Skeletal muscle tissue (tissue), 4 donors: ENCODE measurements around the gene PDE5A. TPM values are rescaled to one million over a fixed set of nuclear protein-coding genes. Genes with fewer than 3 reads are reported as not detected.

Source experiments
- H3K27ac ChIP-seq: one replicate; pipeline ENCODE4 v1.7.0; 2013; ENCODE audit warnings: mild to moderate bottlenecking, low read depth, low read length, inconsistent platforms
- H3K27me3 ChIP-seq, 3 donors: one replicate each; pipeline ENCODE4 v1.7.0; 2013; ENCODE audit warnings: low read length in 3 of 3; ENCODE audit not compliant: control insufficient read depth in 3 of 3, insufficient read depth in 3 of 3
- H3K36me3 ChIP-seq, 3 donors: one replicate each; pipeline ENCODE4 v1.7.0; 2013; ENCODE audit warnings: low read length in 3 of 3; ENCODE audit not compliant: control insufficient read depth in 3 of 3, insufficient read depth in 3 of 3
- H3K4me1 ChIP-seq, 3 donors: one replicate each; pipeline ENCODE4 v1.7.0; 2013; ENCODE audit warnings: low read length in 3 of 3, mild to moderate bottlenecking in 3 of 3; ENCODE audit not compliant: control insufficient read depth in 3 of 3, insufficient read depth in 3 of 3
- H3K4me3 ChIP-seq, 3 donors: one replicate each; pipeline ENCODE4 v1.7.0; 2013; ENCODE audit warnings: low read length in 3 of 3
- H3K9ac ChIP-seq, 3 donors: one replicate each; pipeline ENCODE4 v1.7.0; 2013; ENCODE audit warnings: low read length in 3 of 3, mild to moderate bottlenecking in 3 of 3, moderate library complexity in 2 of 3, low read depth in 1 of 3
- H3K9me3 ChIP-seq, 3 donors: one replicate each; pipeline ENCODE4 v1.7.0; 2013; ENCODE audit warnings: low read length in 3 of 3; ENCODE audit not compliant: control insufficient read depth in 3 of 3
- total RNA-seq: library from RNA; depleted of rRNA; stranded (reverse); fragments of >200 nt; gene quantifications from one replicate; pipeline ENCODE4 v1.2.3, GENCODE V29; 2014
- donor health status: Osteomylitis.

The PDE5A gene
- total RNA-seq, 1 donor from 2014 or later: 27.7 TPM

DNA sequence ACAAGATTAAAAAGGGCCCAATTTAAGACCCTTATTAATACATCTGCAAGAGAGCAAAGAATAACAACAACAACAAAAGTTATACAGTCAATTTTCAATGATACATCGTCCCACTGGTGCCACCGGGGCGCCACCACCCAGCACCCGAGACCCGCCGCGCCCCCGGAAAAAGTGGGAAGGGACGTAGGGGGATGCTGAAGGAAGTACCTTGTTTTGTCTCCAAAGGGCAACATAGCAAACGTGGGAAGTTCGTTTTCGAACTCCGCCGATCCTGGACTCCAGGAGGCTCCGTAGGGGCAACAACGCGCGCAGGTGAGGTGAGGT lies 1.7 kb downstream of the PDE5A start:
- H3K27ac ChIP-seq: peak overlapping the region; percentile 82
- peak overlapping the region; percentile 80 to 94 (median 84) for H3K4me3 ChIP-seq
- H3K27me3 ChIP-seq: no peaks in the 10 kb centered on the region
- H3K9me3 ChIP-seq: no peaks in the 10 kb centered on the region
- peaks cover 0 to 20% (median 9%) of the 10 kb centered on the region in 3 donors for H3K4me1 ChIP-seq
- peak overlapping the region; percentile 84 to 88 (median 85) for H3K9ac ChIP-seq
- no peaks in the 10 kb centered on the region for H3K36me3 ChIP-seq

DNA sequence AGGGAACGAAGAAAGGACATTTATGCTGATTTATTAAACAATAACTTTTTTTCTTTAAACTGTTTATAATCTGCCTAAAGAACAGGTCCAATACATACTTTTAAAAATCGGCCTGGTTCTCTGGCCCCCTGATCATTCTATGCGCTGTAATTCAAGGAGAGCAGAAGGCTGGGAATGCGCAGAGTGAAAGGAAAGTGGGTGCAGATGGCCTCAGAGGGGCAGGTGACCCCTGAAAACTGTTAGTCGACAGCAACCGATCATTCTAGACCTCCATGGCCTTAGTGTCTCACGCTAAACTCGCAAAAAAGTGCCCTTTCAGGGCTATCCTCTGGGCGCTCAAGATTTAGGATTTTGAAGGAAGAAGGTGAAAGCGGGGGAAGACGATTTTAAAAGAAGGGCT lies 2.2 kb downstream of the PDE5A start:
- Histone ChIP-seq H3K4me1 (peaks cover 0 to 20% (median 9%) of the 10 kb centered on the region in 3 donors), H3K27ac (peak overlapping the region; percentile 82), H3K27me3 (no peaks in the 10 kb centered on the region), H3K9me3 (no peaks in the 10 kb centered on the region), H3K9ac (peak overlapping the region; percentile 84 to 88 (median 85)), H3K36me3 (no peaks in the 10 kb centered on the region), H3K4me3 (peak overlapping the region; percentile 80 to 94 (median 84))

DNA sequence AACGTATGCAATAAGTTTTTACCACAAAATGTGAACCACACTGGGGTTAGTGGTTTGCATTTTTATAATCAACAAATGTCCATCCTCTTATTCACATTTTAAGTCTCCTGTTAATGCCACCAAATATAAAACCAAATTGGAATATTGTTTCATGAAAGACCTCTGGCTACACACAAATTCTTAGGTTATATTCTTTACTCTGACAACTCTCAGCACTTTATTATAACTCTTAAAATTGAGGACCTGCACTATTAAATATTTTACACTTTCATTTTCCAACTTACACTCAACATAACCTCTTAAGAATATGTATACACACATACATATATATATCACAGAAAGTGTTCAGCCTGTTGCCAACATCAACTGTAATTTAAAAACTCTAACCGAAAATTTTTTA lies 2.8 kb downstream of the PDE5A start:
- H3K9me3 ChIP-seq: no peaks in the 10 kb centered on the region
- peak overlapping the region in 1 of 3 donors; percentile 41 for H3K4me3 ChIP-seq
- peak overlapping the region; percentile 10 to 85 (median 84) for H3K9ac ChIP-seq
- peaks cover 0 to 20% (median 9%) of the 10 kb centered on the region in 3 donors for H3K4me1 ChIP-seq
- no peaks in the 10 kb centered on the region for H3K27me3 ChIP-seq
- H3K36me3 ChIP-seq: no peaks in the 10 kb centered on the region
- peak overlapping the region; percentile 82 for H3K27ac ChIP-seq

- Histone ChIP-seq H3K4me1 (peaks cover 0 to 17% (median 7%) of the 10 kb centered on the region in 3 donors), H3K27ac (no peak overlapping the region), H3K36me3 (no peaks in the 10 kb centered on the region), H3K9ac (peak overlapping the region in 1 of 3 donors; percentile 17), H3K9me3 (no peaks in the 10 kb centered on the region), H3K4me3 (peak overlapping the region in 2 of 3 donors; percentile 14 to 46), H3K27me3 (no peaks in the 10 kb centered on the region)
Observed at GRCh38 chr4:119624356-119624755, 4.2 kb downstream of the PDE5A start.

DNA sequence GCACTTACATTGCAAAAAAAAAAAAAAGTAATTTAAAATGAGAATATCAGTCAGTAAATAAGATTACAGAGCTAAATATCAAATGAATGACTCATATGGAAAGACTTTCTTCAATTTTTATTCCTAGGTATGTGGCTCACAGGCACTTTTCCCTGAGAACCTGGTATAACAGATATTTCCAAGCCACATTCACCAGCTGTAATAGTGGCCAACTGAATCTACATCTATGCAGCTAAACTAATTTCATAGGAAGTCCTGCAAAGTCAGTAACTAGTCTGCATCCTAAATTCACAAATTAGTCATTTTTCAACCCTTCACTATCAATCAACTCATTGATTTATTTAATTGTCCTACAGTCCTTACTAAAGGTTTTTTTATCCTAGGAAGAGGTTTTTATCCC lies 5.6 kb downstream of the PDE5A start:
- Histone ChIP-seq H3K9ac (no peak overlapping the region), H3K4me3 (no peak overlapping the region), H3K36me3 (no peaks in the 10 kb centered on the region), H3K27me3 (no peaks in the 10 kb centered on the region), H3K27ac (no peak overlapping the region), H3K9me3 (no peaks in the 10 kb centered on the region), H3K4me1 (peaks cover 0 to 13% (median 5%) of the 10 kb centered on the region in 3 donors)

DNA sequence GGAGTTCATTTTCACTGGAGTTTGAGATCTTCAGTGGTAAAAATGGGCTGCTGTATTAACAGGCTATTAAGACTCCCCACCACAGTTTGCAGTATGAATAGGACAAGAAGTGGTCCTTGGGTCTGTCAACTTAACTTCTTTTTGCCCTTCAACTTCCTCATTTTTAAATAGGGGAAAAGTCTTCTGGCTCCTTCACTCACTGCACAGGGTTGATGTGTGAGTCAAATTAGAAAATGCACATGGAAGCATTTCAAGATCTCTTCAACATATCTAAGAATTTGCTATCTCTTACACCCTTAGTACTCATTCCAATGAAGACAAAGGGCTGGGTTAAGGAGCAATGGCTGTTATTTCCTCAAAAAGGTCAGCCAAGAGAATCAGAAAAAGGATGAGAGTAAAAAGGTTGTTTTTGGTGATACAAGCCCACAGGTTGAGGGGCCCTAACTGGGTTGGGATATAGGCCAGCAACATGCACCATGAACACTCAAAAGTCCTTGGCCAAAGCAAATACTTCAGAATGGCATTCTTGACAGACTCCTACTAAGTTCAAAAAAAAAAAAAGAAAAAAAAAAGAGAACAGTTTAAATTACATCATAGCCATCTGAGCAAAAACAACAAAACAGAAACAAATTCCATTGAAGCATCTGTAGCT lies 13.4 kb downstream of the PDE5A start:
- Histone ChIP-seq H3K36me3 (no peaks in the 10 kb centered on the region), H3K9me3 (no peaks in the 10 kb centered on the region), H3K4me3 (no peak overlapping the region), H3K27ac (no peak overlapping the region), H3K9ac (no peak overlapping the region), H3K27me3 (no peaks in the 10 kb centered on the region), H3K4me1 (peaks cover 0 to 3% (median 0%) of the 10 kb centered on the region in 3 donors)

DNA sequence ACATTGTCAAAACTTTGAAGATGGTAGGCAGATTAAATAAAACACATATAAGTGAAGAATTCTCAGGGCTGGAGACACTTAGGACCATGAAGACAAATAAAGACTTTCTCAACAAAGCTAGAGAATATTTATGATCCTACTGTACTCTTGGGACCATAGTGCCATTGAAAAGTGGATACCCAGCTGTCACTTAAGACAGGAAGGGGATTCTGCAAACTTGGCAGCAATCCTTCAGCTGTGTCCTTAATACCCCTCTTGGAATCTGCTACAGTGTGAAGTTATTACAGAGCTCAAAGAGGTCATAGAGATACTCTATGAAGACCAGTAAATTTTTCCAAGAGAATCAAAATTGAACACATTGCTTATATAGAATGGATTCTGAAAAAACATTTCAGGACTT lies 24.3 kb downstream of the PDE5A start:
- Histone ChIP-seq H3K4me1 (peaks cover 0 to 11% (median 7%) of the 10 kb centered on the region in 3 donors), H3K27ac (no peak overlapping the region), H3K36me3 (peaks cover 0 to 6% (median 2%) of the 10 kb centered on the region in 3 donors), H3K4me3 (no peak overlapping the region), H3K9ac (no peak overlapping the region), H3K9me3 (no peaks in the 10 kb centered on the region), H3K27me3 (no peaks in the 10 kb centered on the region)

GRCh38 chr4:119602366-119602765 lies 26.2 kb downstream of the PDE5A start:
- Histone ChIP-seq H3K36me3 (peaks cover 0 to 6% (median 2%) of the 10 kb centered on the region in 3 donors), H3K27me3 (no peaks in the 10 kb centered on the region), H3K4me3 (no peak overlapping the region), H3K27ac (no peak overlapping the region), H3K9me3 (no peaks in the 10 kb centered on the region), H3K9ac (no peak overlapping the region), H3K4me1 (peaks cover 0 to 12% (median 12%) of the 10 kb centered on the region in 3 donors)

DNA sequence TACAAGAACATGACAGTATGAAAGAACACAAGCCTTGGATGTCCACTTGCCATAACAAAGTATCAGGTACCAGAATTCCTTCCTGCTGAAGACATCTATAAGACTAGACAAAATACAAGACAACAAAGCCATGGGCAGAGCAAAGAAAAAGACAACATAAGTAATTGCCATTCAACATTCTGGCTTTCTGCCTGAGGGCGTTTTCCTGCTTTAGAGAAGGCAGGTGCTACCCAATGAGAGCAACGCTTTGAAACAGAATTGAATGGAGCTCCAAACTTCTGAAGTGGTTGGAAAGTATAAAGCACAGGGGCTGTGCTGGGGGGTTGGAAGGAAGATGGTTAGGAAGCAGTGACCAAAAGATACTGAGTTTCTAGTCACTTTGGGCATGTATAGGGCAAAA lies 30.1 kb downstream of the PDE5A start:
- Histone ChIP-seq H3K4me3 (peak overlapping the region in 1 of 3 donors; percentile 4), H3K9me3 (no peaks in the 10 kb centered on the region), H3K36me3 (peaks cover 0 to 2% (median 0%) of the 10 kb centered on the region in 3 donors), H3K4me1 (peaks cover 0 to 6% (median 3%) of the 10 kb centered on the region in 3 donors), H3K27ac (peak overlapping the region; percentile 1), H3K9ac (no peak overlapping the region), H3K27me3 (no peaks in the 10 kb centered on the region)

DNA sequence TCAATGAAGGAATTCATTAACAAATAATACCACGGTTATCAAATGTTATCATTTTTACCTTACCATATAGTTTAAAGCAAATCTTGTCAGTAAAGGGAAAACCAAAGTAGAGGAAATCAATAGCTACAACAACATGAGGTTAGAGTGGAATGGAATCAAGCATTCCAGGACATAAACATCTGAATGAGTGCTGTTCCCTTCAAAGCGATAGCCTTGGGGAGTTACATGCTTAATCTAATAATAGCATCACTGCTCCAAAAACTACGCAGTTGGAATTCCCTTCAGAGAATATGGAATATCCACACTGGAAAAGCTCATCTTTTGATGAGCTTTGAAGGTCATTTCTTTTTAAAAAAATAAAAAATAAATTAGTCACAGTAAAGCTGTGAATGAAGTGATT lies 31.2 kb downstream of the PDE5A start:
- Histone ChIP-seq H3K9me3 (no peaks in the 10 kb centered on the region), H3K9ac (no peak overlapping the region), H3K4me3 (peak overlapping the region in 1 of 3 donors; percentile 45), H3K4me1 (peaks cover 0 to 6% (median 3%) of the 10 kb centered on the region in 3 donors), H3K36me3 (peaks cover 0 to 3% (median 2%) of the 10 kb centered on the region in 3 donors), H3K27ac (no peak overlapping the region), H3K27me3 (no peaks in the 10 kb centered on the region)
